GM19455 (cell line): ENCODE results near the gene CEMIP2.

Source experiments
- ATAC-seq: cut with Tn5 transposase; IDR thresholded peaks from one replicate; pipeline ENCODE4 v1.9.1; 2021; ENCODE audit not compliant: unreplicated experiment

Gene CEMIP2

GRCh38 chr9:71770170-71770569 is 1.9 kb upstream of the CEMIP2 start:
- ATAC-seq, result no peak

- ATAC-seq, result peak; percentile 28
These were observed 1.2 kb upstream of the CEMIP2 start for GRCh38 chr9:71769175-71770161.

GRCh38 chr9:71767776-71768321 is 464 bp downstream of the CEMIP2 start:
- no peak for ATAC-seq

GRCh38 chr9:71767163-71767775 is 1.0 kb downstream of the CEMIP2 start:
- ATAC-seq, result no peak

GRCh38 chr9:71766663-71767062 is 1.6 kb downstream of the CEMIP2 start:
- ATAC-seq, result no peak

GRCh38 chr9:71765693-71766092 is 2.6 kb downstream of the CEMIP2 start:
- ATAC-seq, result no peak

GRCh38 chr9:71764891-71765290 is 3.4 kb downstream of the CEMIP2 start:
- no peak for ATAC-seq

GRCh38 chr9:71764463-71764862 is 3.9 kb downstream of the CEMIP2 start:
- ATAC-seq, result no peak

- ATAC-seq, result no peak
These were observed 4.5 kb downstream of the CEMIP2 start for GRCh38 chr9:71763832-71764231.

GRCh38 chr9:71762900-71763653 is 5.2 kb downstream of the CEMIP2 start:
- no peak for ATAC-seq

- ATAC-seq, result no peak
These were observed 6.4 kb downstream of the CEMIP2 start for GRCh38 chr9:71761938-71762353.

GRCh38 chr9:71760901-71761300 is 7.4 kb downstream of the CEMIP2 start:
- no peak for ATAC-seq

GRCh38 chr9:71758785-71759184 is 9.5 kb downstream of the CEMIP2 start:
- no peak for ATAC-seq

GRCh38 chr9:71758277-71758676 is 10.0 kb downstream of the CEMIP2 start:
- ATAC-seq, result no peak

- ATAC-seq, result no peak
These were observed 11.6 kb downstream of the CEMIP2 start for GRCh38 chr9:71756753-71757152.

- no peak for ATAC-seq
These were observed 12.4 kb downstream of the CEMIP2 start for GRCh38 chr9:71755869-71756268.

GRCh38 chr9:71755230-71755629 is 13.1 kb downstream of the CEMIP2 start:
- ATAC-seq, result no peak

- ATAC-seq, result no peak
These were observed 14.2 kb downstream of the CEMIP2 start for GRCh38 chr9:71754151-71754550.

GRCh38 chr9:71752928-71753327 is 15.4 kb downstream of the CEMIP2 start:
- ATAC-seq, result no peak

GRCh38 chr9:71752352-71752751 is 16.0 kb downstream of the CEMIP2 start:
- ATAC-seq, result no peak

- no peak for ATAC-seq
These were observed 20.0 kb downstream of the CEMIP2 start for GRCh38 chr9:71748280-71748743.
